ENCODE results near the gene GLYAT.

DNA sequence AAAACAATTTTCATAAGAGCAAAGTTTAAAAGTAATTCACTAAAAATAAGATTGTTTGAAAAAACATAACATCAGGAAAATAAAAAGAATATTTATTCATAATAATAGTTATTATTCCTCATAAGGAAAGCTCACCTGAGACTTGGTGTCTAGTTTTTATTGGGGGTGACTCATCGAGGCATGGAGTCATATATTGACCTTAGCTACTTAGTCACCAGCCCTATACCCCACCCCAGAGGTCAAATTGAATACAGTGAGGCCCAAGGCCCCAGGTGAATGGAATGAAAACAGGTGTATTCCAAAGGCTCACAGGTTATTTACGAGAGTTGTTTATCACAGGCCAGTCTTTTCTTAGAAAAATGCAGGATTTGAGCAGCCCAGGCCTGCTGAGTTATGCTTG, 72.3 kb downstream of the GLYAT start:
- TF ChIP-seq POLR2A (IDR thresholded peaks at IDR 0.05; ENCODE audit: borderline replicate concordance, extremely low read depth, insufficient read depth, insufficient read length), result no peak
- TF ChIP-seq, protein P1, sequence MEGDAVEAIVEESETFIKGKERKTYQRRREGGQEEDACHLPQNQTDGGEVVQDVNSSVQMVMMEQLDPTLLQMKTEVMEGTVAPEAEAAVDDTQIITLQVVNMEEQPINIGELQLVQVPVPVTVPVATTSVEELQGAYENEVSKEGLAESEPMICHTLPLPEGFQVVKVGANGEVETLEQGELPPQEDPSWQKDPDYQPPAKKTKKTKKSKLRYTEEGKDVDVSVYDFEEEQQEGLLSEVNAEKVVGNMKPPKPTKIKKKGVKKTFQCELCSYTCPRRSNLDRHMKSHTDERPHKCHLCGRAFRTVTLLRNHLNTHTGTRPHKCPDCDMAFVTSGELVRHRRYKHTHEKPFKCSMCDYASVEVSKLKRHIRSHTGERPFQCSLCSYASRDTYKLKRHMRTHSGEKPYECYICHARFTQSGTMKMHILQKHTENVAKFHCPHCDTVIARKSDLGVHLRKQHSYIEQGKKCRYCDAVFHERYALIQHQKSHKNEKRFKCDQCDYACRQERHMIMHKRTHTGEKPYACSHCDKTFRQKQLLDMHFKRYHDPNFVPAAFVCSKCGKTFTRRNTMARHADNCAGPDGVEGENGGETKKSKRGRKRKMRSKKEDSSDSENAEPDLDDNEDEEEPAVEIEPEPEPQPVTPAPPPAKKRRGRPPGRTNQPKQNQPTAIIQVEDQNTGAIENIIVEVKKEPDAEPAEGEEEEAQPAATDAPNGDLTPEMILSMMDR (IDR thresholded peaks at IDR 0.05 in 2 of 3, conservative IDR thresholded peaks at IDR 0.05 in 1 of 3; ENCODE audit: borderline replicate concordance in 1 of 3, insufficient read depth in 1 of 3, low read depth in 2 of 3, low read length in 2 of 3), result no peak
- no peak for TF ChIP-seq EZH2phosphoT487 (IDR thresholded peaks at IDR 0.05; ENCODE audit: borderline replicate concordance)
- TF ChIP-seq POLR2AphosphoS5 (IDR thresholded peaks at IDR 0.05; ENCODE audit: low read depth, low read length), result peak; percentile 22; the same call in 1 of the 2 replicates
- TF ChIP-seq ELF1 (IDR thresholded peaks at IDR 0.05; ENCODE audit: borderline replicate concordance, low read depth), result no peak
- TF ChIP-seq EZH2 (IDR thresholded peaks at IDR 0.05), result no peak
- TF ChIP-seq YY1 (IDR thresholded peaks at IDR 0.05; ENCODE audit: extremely low read depth, insufficient replicate concordance, low read depth, low read length), result no peak
- TF ChIP-seq ZNF274 (IDR thresholded peaks at IDR 0.05; ENCODE audit: low read depth, low read length), result no peak
- peak; percentile 82 for TF ChIP-seq SP1 (IDR thresholded peaks at IDR 0.05; ENCODE audit: low read depth)
- 0 out of 2 replicates have a peak, but pooled peaks have one; percentile 33 for TF ChIP-seq CEBPB (IDR thresholded peaks at IDR 0.05; ENCODE audit: low read depth)
- peak; percentile 91 for TF ChIP-seq JUND (IDR thresholded peaks at IDR 0.05)
- peak; percentile 47; the same call in 1 of the 2 replicates for TF ChIP-seq SRF (IDR thresholded peaks at IDR 0.05; ENCODE audit: low read depth)
- TF ChIP-seq SIN3A (IDR thresholded peaks at IDR 0.05; ENCODE audit: low read depth), result no peak
- TF ChIP-seq, protein P2, sequence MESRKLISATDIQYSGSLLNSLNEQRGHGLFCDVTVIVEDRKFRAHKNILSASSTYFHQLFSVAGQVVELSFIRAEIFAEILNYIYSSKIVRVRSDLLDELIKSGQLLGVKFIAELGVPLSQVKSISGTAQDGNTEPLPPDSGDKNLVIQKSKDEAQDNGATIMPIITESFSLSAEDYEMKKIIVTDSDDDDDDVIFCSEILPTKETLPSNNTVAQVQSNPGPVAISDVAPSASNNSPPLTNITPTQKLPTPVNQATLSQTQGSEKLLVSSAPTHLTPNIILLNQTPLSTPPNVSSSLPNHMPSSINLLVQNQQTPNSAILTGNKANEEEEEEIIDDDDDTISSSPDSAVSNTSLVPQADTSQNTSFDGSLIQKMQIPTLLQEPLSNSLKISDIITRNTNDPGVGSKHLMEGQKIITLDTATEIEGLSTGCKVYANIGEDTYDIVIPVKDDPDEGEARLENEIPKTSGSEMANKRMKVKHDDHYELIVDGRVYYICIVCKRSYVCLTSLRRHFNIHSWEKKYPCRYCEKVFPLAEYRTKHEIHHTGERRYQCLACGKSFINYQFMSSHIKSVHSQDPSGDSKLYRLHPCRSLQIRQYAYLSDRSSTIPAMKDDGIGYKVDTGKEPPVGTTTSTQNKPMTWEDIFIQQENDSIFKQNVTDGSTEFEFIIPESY (IDR thresholded peaks at IDR 0.05; ENCODE audit: extremely low read depth, insufficient replicate concordance, low read length), result no peak

All from HCT116 (cell line).